ENCODE measurements around the gene GIGYF2. TPM values are rescaled to one million over a fixed set of nuclear protein-coding genes. Genes with fewer than 3 reads are reported as not detected.
"Not testable (repeated sequence)": the region's sequence is repeated elsewhere in the genome, so short reads cannot be mapped to it uniquely, and the experiment has no call there.

GIGYF2 gene
- total RNA-seq, 1 donor from 2014 or later = 74.1 TPM

DNA sequence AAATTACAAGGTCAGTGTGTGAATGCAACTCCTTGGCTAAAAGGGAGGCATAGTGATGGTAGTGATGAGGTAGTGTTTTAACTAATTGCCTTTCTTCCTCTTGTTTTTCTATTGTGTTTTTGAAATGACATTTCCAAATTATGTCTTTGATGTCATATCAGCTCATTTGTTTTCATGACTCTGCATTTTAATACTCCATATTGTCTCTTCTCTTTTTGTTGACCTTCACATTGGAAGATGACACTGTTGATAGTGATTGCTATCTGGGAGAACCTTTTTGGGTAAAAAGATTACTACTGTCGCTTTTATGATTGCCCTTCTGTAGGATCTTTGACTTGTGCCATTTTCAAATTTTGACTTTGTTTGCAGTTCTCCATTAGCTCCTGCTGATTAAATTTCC lies 3.0 kb downstream of the GIGYF2 start:
- H3K27ac ChIP-seq (ENCODE audit: low read depth, low read length) = no peak overlapping the region
- peak overlapping the region in 1 of 3 donors; percentile 19 for H3K4me3 ChIP-seq (ENCODE audit: low read length in 3 of 3)
- H3K4me1 ChIP-seq (ENCODE audit: control insufficient read depth in 3 of 3, insufficient read depth in 3 of 3, low read length in 3 of 3) = peaks cover 17 to 41% (median 33%) of the 10 kb centered on the region in 3 donors
- no peak overlapping the region for H3K9ac ChIP-seq (ENCODE audit: low read depth in 1 of 3, low read length in 3 of 3)
- H3K9me3 ChIP-seq (ENCODE audit: control insufficient read depth in 3 of 3, low read length in 3 of 3) = no peaks in the 10 kb centered on the region
- H3K27me3 ChIP-seq (ENCODE audit: control insufficient read depth in 3 of 3, insufficient read depth in 3 of 3, low read length in 3 of 3) = no peaks in the 10 kb centered on the region
- H3K36me3 ChIP-seq (ENCODE audit: control insufficient read depth in 3 of 3, insufficient read depth in 3 of 3, low read length in 3 of 3) = peaks cover 6 to 10% (median 9%) of the 10 kb centered on the region in 3 donors

DNA sequence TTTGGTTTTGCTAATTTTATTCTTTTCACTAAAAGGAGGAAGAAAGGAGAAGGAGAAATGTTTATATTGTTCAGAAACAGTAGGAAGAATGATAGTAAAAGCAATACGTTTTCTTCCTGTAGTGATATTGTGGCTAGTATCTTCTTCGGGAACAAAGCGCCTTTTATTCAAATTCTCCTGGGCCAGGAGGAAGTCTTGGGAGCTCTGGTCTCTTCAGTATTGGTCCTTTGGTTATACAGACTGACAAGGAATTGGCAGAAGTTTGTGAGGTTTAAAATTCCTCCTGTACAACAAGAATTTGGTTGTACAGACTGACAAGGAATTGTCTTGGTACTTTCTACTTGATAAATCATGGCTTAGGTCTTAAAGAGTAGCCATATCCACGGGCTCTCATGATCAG lies 9.9 kb downstream of the GIGYF2 start:
- Histone ChIP-seq H3K4me1 (ENCODE audit: control insufficient read depth in 3 of 3, insufficient read depth in 3 of 3, low read length in 3 of 3) (peaks cover 2 to 12% (median 4%) of the 10 kb centered on the region in 3 donors), H3K27me3 (ENCODE audit: control insufficient read depth in 3 of 3, insufficient read depth in 3 of 3, low read length in 3 of 3) (no peaks in the 10 kb centered on the region), H3K36me3 (ENCODE audit: control insufficient read depth in 3 of 3, insufficient read depth in 3 of 3, low read length in 3 of 3) (peaks cover 17 to 27% (median 18%) of the 10 kb centered on the region in 3 donors), H3K9ac (ENCODE audit: low read depth in 1 of 3, low read length in 3 of 3) (no peak overlapping the region), H3K9me3 (ENCODE audit: control insufficient read depth in 3 of 3, low read length in 3 of 3) (no peaks in the 10 kb centered on the region), H3K27ac (ENCODE audit: low read depth, low read length) (no peak overlapping the region), H3K4me3 (ENCODE audit: low read length in 3 of 3) (no peak overlapping the region)

DNA sequence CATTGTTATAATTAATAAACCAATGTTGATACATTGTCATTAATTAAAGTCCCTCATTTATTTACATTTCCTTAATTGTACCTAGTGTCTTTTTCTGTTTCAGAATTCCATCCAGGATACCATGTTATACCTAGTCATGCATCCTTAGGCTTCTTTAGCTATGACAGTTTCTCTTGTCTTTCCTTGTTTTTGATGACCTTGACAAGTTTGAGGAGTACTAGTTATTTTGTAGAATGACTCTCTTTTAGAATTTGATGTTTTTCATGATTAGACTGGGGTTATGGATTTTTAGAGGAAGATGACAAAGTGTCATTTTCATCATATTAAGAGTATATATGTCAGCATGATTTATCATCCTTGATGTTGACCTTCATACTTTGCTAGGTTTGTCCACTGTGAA lies 16.4 kb downstream of the GIGYF2 start:
- Histone ChIP-seq H3K27ac (ENCODE audit: low read depth, low read length) (no peak overlapping the region), H3K4me1 (ENCODE audit: control insufficient read depth in 3 of 3, insufficient read depth in 3 of 3, low read length in 3 of 3) (peaks cover 0 to 4% (median 4%) of the 10 kb centered on the region in 3 donors), H3K9me3 (ENCODE audit: control insufficient read depth in 3 of 3, low read length in 3 of 3) (no peaks in the 10 kb centered on the region), H3K36me3 (ENCODE audit: control insufficient read depth in 3 of 3, insufficient read depth in 3 of 3, low read length in 3 of 3) (peaks cover 0 to 7% (median 6%) of the 10 kb centered on the region in 3 donors), H3K9ac (ENCODE audit: low read depth in 1 of 3, low read length in 3 of 3) (no peak overlapping the region), H3K27me3 (ENCODE audit: control insufficient read depth in 3 of 3, insufficient read depth in 3 of 3, low read length in 3 of 3) (no peaks in the 10 kb centered on the region), H3K4me3 (ENCODE audit: low read length in 3 of 3) (no peak overlapping the region)

DNA sequence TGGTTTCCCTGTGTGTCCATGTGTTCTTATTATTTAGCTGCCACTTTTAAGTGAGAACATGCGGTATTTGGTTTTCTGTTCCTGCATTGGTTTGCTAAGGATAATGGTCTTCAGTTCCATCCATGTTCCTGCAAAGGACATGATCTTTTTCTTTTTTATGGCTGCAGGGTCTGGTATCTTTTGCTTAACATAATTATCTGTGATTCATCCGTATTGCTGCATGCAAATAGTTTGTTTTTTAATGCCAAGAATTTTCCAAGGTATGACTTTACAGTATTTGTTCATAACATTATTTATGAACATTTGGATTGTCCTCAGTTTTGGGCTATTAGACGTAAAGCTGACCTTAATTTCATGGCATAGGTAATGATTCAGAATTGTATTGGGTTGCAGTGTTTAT lies 17.8 kb downstream of the GIGYF2 start:
- H3K27ac ChIP-seq (ENCODE audit: low read depth, low read length) = no peak overlapping the region
- H3K36me3 ChIP-seq (ENCODE audit: control insufficient read depth in 3 of 3, insufficient read depth in 3 of 3, low read length in 3 of 3) = peaks cover 0 to 11% (median 6%) of the 10 kb centered on the region in 3 donors
- no peak overlapping the region for H3K4me3 ChIP-seq (ENCODE audit: low read length in 3 of 3)
- no peaks in the 10 kb centered on the region for H3K27me3 ChIP-seq (ENCODE audit: control insufficient read depth in 3 of 3, insufficient read depth in 3 of 3, low read length in 3 of 3)
- no peaks in the 10 kb centered on the region for H3K4me1 ChIP-seq (ENCODE audit: control insufficient read depth in 3 of 3, insufficient read depth in 3 of 3, low read length in 3 of 3)
- H3K9me3 ChIP-seq (ENCODE audit: control insufficient read depth in 3 of 3, low read length in 3 of 3) = no peaks in the 10 kb centered on the region
- H3K9ac ChIP-seq (ENCODE audit: low read depth in 1 of 3, low read length in 3 of 3) = no peak overlapping the region

DNA sequence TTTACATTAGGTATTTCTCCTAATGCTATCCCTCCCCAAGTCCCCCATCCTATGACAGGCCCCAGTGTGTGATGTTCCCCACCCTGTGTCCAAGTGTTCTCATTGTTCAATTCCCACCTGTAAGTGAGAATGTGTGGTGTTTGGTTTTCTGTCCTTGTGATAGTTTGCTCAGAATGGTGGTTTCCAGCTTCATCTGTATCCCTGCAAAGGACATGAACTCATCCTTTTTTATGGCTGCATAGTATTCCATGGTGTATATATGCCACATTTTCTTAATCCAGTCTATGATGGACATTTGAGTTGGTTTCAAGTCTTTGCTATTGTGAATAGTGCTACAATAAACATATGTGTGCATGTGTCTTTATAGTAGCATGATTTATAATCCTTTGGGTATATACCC lies 22.9 kb downstream of the GIGYF2 start:
- not testable (repeated sequence) for H3K4me3 ChIP-seq (ENCODE audit: low read length in 3 of 3); H3K4me1 ChIP-seq (ENCODE audit: control insufficient read depth in 3 of 3, insufficient read depth in 3 of 3, low read length in 3 of 3); H3K9ac ChIP-seq (ENCODE audit: low read depth in 1 of 3, low read length in 3 of 3); H3K9me3 ChIP-seq (ENCODE audit: control insufficient read depth in 3 of 3, low read length in 3 of 3); H3K27ac ChIP-seq (ENCODE audit: low read depth, low read length); H3K27me3 ChIP-seq (ENCODE audit: control insufficient read depth in 3 of 3, insufficient read depth in 3 of 3, low read length in 3 of 3)
- H3K36me3 ChIP-seq (ENCODE audit: control insufficient read depth in 3 of 3, insufficient read depth in 3 of 3, low read length in 3 of 3) = peaks cover 2 to 15% (median 10%) of the 10 kb centered on the region in 3 donors

DNA sequence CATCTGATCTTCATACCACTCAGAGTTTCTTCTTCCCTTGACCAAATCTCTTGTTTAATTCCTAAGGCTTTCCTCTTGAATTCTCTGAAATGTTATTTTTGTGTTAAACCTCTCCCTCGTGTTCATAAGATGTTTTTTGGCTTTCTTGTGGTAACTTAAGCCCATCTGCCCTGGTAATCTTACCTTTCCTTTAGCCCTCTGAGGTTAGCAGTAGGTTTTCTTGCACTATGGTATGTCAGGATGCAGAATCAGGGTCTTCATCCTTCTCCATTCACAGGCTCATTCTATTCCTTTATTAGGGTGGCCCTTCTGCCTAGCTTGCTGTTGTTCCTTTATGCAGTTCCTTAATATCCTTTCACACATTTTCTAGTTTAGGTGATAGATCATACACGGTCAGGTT lies 24.1 kb downstream of the GIGYF2 start:
- no peak overlapping the region for H3K9ac ChIP-seq (ENCODE audit: low read depth in 1 of 3, low read length in 3 of 3)
- H3K27ac ChIP-seq (ENCODE audit: low read depth, low read length) = no peak overlapping the region
- peaks cover 2 to 19% (median 17%) of the 10 kb centered on the region in 3 donors for H3K36me3 ChIP-seq (ENCODE audit: control insufficient read depth in 3 of 3, insufficient read depth in 3 of 3, low read length in 3 of 3)
- no peaks in the 10 kb centered on the region for H3K27me3 ChIP-seq (ENCODE audit: control insufficient read depth in 3 of 3, insufficient read depth in 3 of 3, low read length in 3 of 3)
- no peaks in the 10 kb centered on the region for H3K9me3 ChIP-seq (ENCODE audit: control insufficient read depth in 3 of 3, low read length in 3 of 3)
- peaks cover 0 to 8% (median 2%) of the 10 kb centered on the region in 3 donors for H3K4me1 ChIP-seq (ENCODE audit: control insufficient read depth in 3 of 3, insufficient read depth in 3 of 3, low read length in 3 of 3)
- no peak overlapping the region for H3K4me3 ChIP-seq (ENCODE audit: low read length in 3 of 3)

DNA sequence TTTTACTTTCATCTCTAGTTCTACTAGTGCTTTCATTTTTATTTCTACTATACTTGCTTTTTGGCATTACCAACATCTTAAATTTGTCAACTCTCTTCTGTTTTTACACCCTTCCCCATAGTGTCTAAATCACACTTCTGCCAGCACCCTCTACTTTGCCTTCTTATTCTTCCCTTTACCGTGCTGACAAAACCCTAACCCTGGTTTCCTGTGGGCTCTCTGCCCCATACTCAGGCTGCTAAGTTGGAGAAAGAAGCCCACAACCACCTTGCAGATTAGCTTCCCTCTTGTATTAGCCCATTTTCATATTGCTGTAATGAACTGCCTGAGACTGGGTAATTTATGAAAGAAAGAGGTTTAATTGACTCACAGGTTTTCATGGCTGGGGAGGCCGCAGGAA lies 24.8 kb downstream of the GIGYF2 start:
- peaks cover 0 to 8% (median 2%) of the 10 kb centered on the region in 3 donors for H3K4me1 ChIP-seq (ENCODE audit: control insufficient read depth in 3 of 3, insufficient read depth in 3 of 3, low read length in 3 of 3)
- no peak overlapping the region for H3K27ac ChIP-seq (ENCODE audit: low read depth, low read length)
- no peak overlapping the region for H3K9ac ChIP-seq (ENCODE audit: low read depth in 1 of 3, low read length in 3 of 3)
- H3K9me3 ChIP-seq (ENCODE audit: control insufficient read depth in 3 of 3, low read length in 3 of 3) = no peaks in the 10 kb centered on the region
- peaks cover 2 to 19% (median 17%) of the 10 kb centered on the region in 3 donors for H3K36me3 ChIP-seq (ENCODE audit: control insufficient read depth in 3 of 3, insufficient read depth in 3 of 3, low read length in 3 of 3)
- H3K4me3 ChIP-seq (ENCODE audit: low read length in 3 of 3) = no peak overlapping the region
- H3K27me3 ChIP-seq (ENCODE audit: control insufficient read depth in 3 of 3, insufficient read depth in 3 of 3, low read length in 3 of 3) = no peaks in the 10 kb centered on the region

DNA sequence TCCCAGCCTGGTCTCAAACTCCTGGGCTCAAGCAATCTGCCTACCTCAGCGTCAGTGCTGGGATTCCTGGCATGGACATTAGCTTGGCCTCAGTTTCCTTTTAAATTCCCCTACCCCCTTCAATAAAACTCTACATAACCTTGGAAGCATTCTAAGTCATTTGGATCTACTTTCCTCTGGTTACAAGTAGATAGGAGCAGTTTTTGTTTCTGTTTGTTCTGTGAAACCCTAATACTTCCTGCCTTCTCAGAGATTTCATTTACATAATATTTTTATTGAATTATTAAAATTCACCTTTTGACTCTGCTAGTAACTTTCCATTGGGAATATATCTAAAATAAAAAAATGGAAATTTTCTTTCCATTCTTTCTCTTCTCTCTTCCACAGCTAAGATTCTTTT lies 25.9 kb downstream of the GIGYF2 start:
- Histone ChIP-seq H3K4me3 (ENCODE audit: low read length in 3 of 3) (no peak overlapping the region), H3K4me1 (ENCODE audit: control insufficient read depth in 3 of 3, insufficient read depth in 3 of 3, low read length in 3 of 3) (peaks cover 0 to 8% (median 2%) of the 10 kb centered on the region in 3 donors), H3K9me3 (ENCODE audit: control insufficient read depth in 3 of 3, low read length in 3 of 3) (no peaks in the 10 kb centered on the region), H3K36me3 (ENCODE audit: control insufficient read depth in 3 of 3, insufficient read depth in 3 of 3, low read length in 3 of 3) (peaks cover 4 to 20% (median 14%) of the 10 kb centered on the region in 3 donors), H3K27ac (ENCODE audit: low read depth, low read length) (no peak overlapping the region), H3K9ac (ENCODE audit: low read depth in 1 of 3, low read length in 3 of 3) (no peak overlapping the region), H3K27me3 (ENCODE audit: control insufficient read depth in 3 of 3, insufficient read depth in 3 of 3, low read length in 3 of 3) (no peaks in the 10 kb centered on the region)

DNA sequence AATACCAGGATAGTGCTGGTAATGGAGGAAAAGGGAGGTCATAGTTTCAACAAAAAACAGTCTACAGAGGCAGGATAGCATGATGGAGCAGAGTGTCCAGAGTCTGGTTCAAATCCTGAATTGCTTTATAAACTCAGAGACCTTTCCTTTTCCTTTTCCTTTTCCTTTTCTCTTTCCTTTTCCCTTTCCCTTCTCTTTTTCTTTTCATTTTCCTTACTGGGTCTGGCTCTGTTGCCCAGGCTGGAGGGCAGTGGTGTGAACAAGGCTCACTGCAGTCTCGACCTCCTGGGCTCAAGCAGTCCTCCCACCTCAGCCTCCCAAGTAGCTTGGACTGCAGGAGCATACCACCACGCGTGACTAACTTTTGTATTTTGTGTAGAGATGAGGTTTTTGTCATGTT lies 31.7 kb downstream of the GIGYF2 start:
- peaks cover 4 to 31% (median 25%) of the 10 kb centered on the region in 3 donors for H3K36me3 ChIP-seq (ENCODE audit: control insufficient read depth in 3 of 3, insufficient read depth in 3 of 3, low read length in 3 of 3)
- no peaks in the 10 kb centered on the region for H3K27me3 ChIP-seq (ENCODE audit: control insufficient read depth in 3 of 3, insufficient read depth in 3 of 3, low read length in 3 of 3)
- no peaks in the 10 kb centered on the region for H3K4me1 ChIP-seq (ENCODE audit: control insufficient read depth in 3 of 3, insufficient read depth in 3 of 3, low read length in 3 of 3)
- H3K9ac ChIP-seq (ENCODE audit: low read depth in 1 of 3, low read length in 3 of 3) = no peak overlapping the region
- no peaks in the 10 kb centered on the region for H3K9me3 ChIP-seq (ENCODE audit: control insufficient read depth in 3 of 3, low read length in 3 of 3)
- H3K27ac ChIP-seq (ENCODE audit: low read depth, low read length) = no peak overlapping the region
- no peak overlapping the region for H3K4me3 ChIP-seq (ENCODE audit: low read length in 3 of 3)

DNA sequence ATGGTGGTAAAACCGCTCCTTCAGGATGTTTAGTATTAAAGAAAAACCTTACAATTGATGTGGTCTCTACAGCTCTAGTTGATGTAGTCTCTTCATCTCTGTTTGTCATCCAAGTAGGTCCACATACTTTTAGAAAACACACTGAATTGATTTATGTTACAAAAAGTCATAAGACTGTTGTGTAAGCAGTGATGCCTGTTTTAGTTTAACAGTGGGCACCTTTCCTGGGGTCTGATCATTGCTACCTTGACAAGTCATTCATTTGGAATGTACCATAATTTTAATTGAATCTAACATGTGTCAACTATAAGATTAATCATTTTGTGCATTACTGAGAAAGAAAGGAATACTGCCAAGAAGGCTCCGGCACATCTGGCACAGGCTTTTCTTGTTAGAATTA lies 34.3 kb downstream of the GIGYF2 start:
- Histone ChIP-seq H3K9me3 (ENCODE audit: control insufficient read depth in 3 of 3, low read length in 3 of 3) (no peaks in the 10 kb centered on the region), H3K27me3 (ENCODE audit: control insufficient read depth in 3 of 3, insufficient read depth in 3 of 3, low read length in 3 of 3) (no peaks in the 10 kb centered on the region), H3K4me1 (ENCODE audit: control insufficient read depth in 3 of 3, insufficient read depth in 3 of 3, low read length in 3 of 3) (no peaks in the 10 kb centered on the region), H3K9ac (ENCODE audit: low read depth in 1 of 3, low read length in 3 of 3) (no peak overlapping the region), H3K4me3 (ENCODE audit: low read length in 3 of 3) (no peak overlapping the region), H3K27ac (ENCODE audit: low read depth, low read length) (no peak overlapping the region), H3K36me3 (ENCODE audit: control insufficient read depth in 3 of 3, insufficient read depth in 3 of 3, low read length in 3 of 3) (peaks cover 3 to 26% (median 23%) of the 10 kb centered on the region in 3 donors)
